Measurements from ENCODE around the gene MPDZ.

MPDZ gene

GRCh38 chr9:13076616-13077015, 202.9 kb downstream of the MPDZ start:
- no peak for TF ChIP-seq CTCF (IDR thresholded peaks at IDR 0.05; ENCODE audit: insufficient read depth, low read length, poor library complexity, severe bottlenecking)
- Histone ChIP-seq H3K4me3 (replicated peaks; ENCODE audit: low read depth, low read length) (no peak overlapping the region), H3K36me3 (ENCODE audit: control insufficient read depth, insufficient read depth, low read length) (no peaks in the 10 kb centered on the region), H3K27me3 (replicated peaks; ENCODE audit: control insufficient read depth, insufficient read depth, low read length) (no peaks in the 10 kb centered on the region)
- DNase-seq (ENCODE audit: extremely low read depth, insufficient read length), result no peak

GRCh38 chr9:13071921-13072320, 207.6 kb downstream of the MPDZ start:
- H3K4me3 ChIP-seq (replicated peaks; ENCODE audit: low read depth, low read length), result no peak overlapping the region
- no peak for DNase-seq (ENCODE audit: extremely low read depth, insufficient read length)
- TF ChIP-seq CTCF (IDR thresholded peaks at IDR 0.05; ENCODE audit: insufficient read depth, low read length, poor library complexity, severe bottlenecking), result no peak
- H3K36me3 ChIP-seq (ENCODE audit: control insufficient read depth, insufficient read depth, low read length), result no peaks in the 10 kb centered on the region
- H3K27me3 ChIP-seq (replicated peaks; ENCODE audit: control insufficient read depth, insufficient read depth, low read length), result no peaks in the 10 kb centered on the region

GRCh38 chr9:13070612-13071595, 208.6 kb downstream of the MPDZ start:
- H3K36me3 ChIP-seq (ENCODE audit: control insufficient read depth, insufficient read depth, low read length), result no peaks in the 10 kb centered on the region
- no peak overlapping the region for H3K4me3 ChIP-seq (replicated peaks; ENCODE audit: low read depth, low read length)
- no peaks in the 10 kb centered on the region for H3K27me3 ChIP-seq (replicated peaks; ENCODE audit: control insufficient read depth, insufficient read depth, low read length)
- no peak for DNase-seq (ENCODE audit: extremely low read depth, insufficient read length)
- no peak for TF ChIP-seq CTCF (IDR thresholded peaks at IDR 0.05; ENCODE audit: insufficient read depth, low read length, poor library complexity, severe bottlenecking)

DNA sequence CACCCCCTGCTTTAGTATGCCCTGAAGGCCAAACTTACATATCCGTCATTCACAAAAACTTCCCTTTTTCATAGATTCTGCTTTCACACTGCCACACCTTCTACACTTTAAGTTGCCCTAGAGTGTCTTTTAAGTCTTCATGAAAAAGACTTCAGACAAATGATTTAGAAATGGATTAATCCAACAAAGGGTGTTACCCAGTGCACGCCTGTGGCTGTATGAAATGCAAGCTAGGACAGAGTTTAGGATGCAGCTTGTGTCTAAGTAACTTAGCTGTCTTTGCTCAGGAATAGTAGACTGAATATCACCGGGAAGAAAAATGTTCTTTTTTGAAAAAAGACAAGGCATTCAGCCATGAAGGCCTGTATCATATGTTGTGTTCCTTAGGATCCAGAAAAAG, 210.0 kb downstream of the MPDZ start:
- H3K27me3 ChIP-seq (replicated peaks; ENCODE audit: control insufficient read depth, insufficient read depth, low read length), result no peaks in the 10 kb centered on the region
- no peak for TF ChIP-seq CTCF (IDR thresholded peaks at IDR 0.05; ENCODE audit: insufficient read depth, low read length, poor library complexity, severe bottlenecking)
- no peak overlapping the region for H3K4me3 ChIP-seq (replicated peaks; ENCODE audit: low read depth, low read length)
- DNase-seq (ENCODE audit: extremely low read depth, insufficient read length), result no peak
- H3K36me3 ChIP-seq (ENCODE audit: control insufficient read depth, insufficient read depth, low read length), result no peaks in the 10 kb centered on the region

DNA sequence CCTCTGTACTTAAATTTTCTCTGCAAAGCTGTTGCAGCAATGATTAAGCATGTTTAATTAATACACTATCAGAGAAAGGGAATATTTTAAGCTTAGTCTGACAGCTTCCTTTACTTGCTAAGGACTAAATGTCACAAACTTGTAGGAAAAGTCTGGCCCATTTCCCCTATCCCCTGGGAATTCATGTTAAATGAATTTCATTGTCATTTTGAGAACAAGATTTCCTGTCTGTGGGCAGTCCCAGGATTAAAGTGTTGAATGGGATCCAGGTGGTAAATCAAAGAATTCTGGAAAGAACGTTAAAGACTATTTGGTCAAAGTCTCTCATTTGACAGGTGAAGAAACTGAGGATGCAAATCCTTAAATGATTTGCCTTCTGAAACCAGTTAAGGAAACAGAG, 214.8 kb downstream of the MPDZ start:
- Histone ChIP-seq H3K27me3 (replicated peaks; ENCODE audit: control insufficient read depth, insufficient read depth, low read length) (no peaks in the 10 kb centered on the region), H3K36me3 (ENCODE audit: control insufficient read depth, insufficient read depth, low read length) (no peaks in the 10 kb centered on the region), H3K4me3 (replicated peaks; ENCODE audit: low read depth, low read length) (no peak overlapping the region)
- no peak for TF ChIP-seq CTCF (IDR thresholded peaks at IDR 0.05; ENCODE audit: insufficient read depth, low read length, poor library complexity, severe bottlenecking)
- no peak for DNase-seq (ENCODE audit: extremely low read depth, insufficient read length)

Data from GM06990 (cell line).